Skeletal muscle cell (primary cell): ENCODE results near the gene LRRIQ4.
A peak's percentile ranks its signal among the peaks of the same experiment; 100 is the strongest.

Experiments used
- DNase-seq: peaks from one replicate; pipeline ENCODE4 v3.0.0-alpha.2; 2010; ENCODE audit warnings: low read depth
- H3K4me3 ChIP-seq: 2 replicates; pipeline ENCODE4 v1.5.1; 2011; ENCODE audit warnings: low read depth, mild to moderate bottlenecking, control low read depth, low read length, moderate library complexity

LRRIQ4 gene

DNA sequence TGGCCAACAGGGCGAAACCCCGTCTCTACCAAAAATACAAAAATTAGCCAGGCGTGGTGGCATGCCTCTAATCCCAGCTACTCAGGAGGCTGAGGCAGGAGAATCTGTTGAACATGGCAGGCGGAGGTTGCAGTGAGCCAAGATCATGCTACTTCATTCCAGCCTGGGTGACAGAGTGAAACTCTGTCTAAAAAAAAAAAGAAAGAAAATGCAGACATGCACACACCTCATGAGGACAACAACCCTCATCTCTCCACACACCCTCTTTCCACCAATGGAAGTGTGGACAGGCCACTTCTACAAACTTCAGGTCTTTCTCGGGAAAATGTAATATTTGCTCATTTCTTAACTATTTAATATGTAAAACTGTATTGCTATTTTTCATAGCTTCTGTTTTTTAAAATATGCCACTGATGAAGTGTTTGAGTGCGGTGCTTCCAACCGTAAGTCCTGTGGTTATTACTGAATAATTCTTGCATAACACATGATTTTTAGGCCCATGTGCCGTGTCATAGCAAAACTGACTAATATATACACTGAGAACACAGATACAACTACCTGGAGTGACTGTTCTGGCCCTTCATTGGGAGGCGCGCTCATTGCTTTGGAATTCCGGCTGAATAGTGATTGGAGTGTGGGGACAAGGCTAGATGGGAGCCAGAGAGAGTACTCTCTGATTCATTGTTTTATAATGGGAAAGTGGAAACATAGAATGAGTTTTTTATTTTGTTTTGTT is 34.0 kb downstream of the LRRIQ4 start:
- peak; percentile 34 for DNase-seq
- no peak overlapping the region for H3K4me3 ChIP-seq

DNA sequence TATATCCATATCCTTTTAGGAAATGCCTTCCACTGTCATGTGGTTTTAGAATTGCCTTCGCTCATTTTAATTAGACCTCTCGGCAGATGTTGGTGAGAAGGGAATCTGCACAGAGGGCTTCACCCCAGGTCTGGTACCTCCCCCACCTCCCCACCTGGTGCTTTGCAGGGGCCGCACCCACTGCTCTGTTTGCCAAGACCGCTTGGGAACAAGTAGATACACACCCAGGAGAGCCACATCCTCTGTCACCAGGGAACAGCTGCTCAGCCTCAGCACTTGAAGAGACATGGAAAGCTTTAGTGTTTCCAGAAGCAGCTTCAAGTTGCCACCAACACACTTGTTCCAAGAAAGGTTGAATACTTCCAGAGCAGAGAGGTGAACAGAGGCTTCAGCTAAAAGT is 35.2 kb downstream of the LRRIQ4 start:
- no peak overlapping the region for H3K4me3 ChIP-seq
- DNase-seq, result no peak

DNA sequence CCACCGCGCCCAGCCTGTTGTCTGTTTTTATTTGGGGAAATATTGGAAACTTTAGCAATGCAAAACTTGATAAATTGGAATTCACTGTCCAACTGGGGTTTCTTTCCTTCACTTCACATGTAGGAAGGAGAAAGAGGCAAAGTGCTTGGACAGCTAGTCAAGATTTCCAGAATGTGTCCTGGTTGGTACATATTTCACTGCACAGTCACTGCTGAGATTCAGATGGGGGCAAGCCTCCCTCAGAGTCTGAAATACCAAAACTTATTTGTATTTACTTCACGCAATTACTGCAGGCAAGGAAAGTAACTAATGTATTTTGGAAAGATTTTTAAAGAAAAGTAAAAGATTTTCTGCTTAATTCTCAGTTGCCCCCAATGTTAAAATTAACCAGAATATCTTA is 36.1 kb downstream of the LRRIQ4 start:
- no peak for DNase-seq
- no peak overlapping the region for H3K4me3 ChIP-seq

DNA sequence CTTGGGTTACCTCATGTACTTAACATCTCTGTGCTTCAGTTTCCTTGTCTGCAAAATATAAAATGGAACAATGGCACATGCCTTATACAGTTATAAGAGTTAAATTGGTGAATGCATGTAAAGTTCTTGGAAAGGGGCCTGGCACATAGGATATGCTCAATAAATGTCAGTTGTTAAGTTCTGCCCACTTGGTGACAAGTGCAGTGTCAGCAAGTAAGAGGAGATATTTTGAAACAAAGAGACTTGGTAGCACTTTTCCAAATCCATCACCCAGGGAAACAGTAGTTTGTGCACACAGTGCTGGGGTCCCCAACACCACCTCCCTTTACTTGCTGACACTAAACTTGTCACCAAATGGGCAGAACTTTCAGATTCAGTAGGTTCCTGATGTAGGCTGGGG is 37.9 kb downstream of the LRRIQ4 start:
- no peak overlapping the region for H3K4me3 ChIP-seq
- DNase-seq, result no peak

DNA sequence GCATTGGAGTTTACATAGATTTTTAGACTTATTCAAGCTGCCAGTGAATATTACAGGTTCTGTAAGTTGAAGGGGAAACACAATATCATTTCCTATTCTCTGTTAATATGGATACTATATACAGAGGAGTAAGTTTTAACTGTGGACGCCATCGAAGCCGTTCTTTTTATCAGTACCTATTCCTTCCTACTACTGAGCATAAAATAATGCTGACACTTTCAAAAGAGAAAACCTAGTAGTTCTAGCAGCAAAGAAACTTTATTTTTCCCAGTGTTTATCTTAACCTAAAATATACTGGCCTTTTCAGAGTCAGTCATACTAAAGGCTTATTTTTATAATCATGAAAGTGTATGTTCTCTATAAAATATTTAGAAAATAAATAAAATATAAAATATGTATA is 42.8 kb downstream of the LRRIQ4 start:
- no peak for DNase-seq
- H3K4me3 ChIP-seq, result no peak overlapping the region

DNA sequence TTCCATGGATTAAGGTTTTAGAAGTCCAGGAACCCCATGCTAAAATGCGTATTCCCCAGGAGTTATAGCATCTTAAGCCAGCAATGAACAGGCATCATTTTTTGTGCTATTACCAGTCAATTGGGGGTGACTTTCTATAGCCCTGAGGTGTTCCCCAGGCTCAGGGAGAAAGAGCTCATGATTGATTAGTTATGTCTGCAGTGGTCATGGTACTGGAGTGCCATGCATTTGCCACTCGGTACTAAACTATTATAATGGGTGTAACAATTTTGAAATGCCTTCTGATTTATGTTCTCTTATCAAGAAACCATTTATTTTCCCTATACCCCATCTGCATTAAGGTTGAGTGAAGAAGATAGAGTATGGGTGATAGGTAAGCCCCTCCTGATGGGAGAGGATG is 45.1 kb downstream of the LRRIQ4 start:
- H3K4me3 ChIP-seq, result no peak overlapping the region
- no peak for DNase-seq

DNA sequence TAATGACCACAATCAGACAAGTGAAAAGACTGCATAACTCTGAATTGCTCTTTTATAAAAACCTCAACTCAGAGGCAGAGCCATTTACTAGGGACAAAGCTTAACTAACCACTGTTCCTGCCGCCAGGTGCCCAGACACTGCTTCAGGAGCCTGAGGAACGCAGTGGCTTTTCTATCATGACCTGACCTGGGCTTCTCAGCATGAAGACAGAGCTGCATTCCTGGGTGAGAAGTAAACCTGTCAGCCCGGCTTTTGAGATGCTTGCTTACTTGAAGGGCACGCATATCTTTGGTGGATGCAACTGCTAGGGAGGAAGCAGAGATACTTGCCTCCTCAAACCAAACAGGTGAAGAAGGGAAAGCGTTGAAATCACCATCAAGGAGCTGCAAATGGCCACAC is 49.2 kb downstream of the LRRIQ4 start:
- DNase-seq, result no peak
- no peak overlapping the region for H3K4me3 ChIP-seq

DNA sequence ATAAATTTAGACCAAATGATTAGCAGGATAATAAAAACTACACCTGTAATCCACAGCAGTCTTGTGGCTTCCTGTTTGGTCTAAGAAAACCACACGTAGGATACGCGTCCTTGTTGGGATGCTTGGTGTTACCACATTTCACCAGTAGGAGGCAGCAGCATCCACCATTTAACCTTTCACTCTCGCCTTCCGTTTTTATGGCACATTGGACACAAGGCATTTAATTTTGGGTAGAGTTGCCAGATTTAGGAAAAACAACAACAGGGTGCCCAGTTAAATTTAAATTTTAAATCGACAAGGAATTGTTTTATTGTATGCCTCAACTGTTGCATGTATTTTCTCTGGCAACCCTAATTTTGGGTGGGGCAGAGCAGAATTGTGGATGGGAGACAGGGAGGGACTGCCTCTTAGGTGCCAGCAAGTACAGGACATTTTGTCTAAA is 50.8 kb downstream of the LRRIQ4 start:
- peak; percentile 12 for DNase-seq
- no peak overlapping the region for H3K4me3 ChIP-seq

DNA sequence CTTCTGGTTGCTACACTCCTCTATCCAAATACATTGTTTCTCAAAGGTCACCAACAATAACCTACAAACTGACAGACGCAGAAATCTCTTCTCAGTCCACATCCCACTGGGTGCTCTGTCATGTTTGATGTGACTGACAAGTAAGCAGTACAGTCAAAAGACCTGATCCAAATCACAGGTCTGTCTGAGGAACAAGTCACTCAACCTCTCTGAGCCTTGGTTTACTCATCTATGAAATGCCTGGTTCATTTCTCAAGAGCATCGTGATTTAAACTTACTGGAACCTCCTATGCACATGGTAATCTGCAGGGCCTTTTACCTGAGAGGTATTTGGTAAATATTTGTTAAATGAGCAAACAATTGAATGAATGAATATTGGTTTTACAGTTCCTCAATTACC is 51.6 kb downstream of the LRRIQ4 start:
- no peak overlapping the region for H3K4me3 ChIP-seq

DNA sequence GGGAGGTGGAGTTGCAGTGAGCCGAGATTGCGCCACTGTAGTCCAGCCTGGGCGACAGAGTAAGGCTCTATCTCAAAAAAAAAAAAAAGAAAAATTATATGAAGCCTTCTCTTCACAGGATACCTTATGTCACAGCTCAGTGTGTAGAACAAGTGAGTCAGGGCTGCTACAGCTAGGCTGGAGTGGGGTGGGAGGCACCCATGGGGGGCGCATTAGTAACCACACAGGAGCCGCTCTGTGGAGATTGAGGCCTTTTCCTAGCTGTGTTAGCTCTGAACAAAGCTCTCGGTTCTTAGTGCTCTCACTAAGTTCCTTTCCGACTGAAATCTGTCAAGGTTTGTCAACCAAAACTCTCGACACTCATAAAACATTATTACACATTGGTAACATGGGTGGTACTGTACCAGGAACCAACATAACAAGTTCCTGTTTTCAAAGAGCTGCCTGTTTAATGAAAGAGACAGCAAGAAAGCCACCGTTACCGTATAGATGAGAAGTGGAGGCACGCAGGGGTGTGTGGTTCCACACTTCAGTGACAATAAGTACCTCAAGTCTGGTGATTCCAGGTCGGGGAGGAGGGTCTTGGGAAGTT is 52.6 kb downstream of the LRRIQ4 start:
- DNase-seq, result no peak
- no peak overlapping the region for H3K4me3 ChIP-seq

More for the DNA sequence above, 51.6 kb downstream of the LRRIQ4 start:
- no peak for DNase-seq

DNA sequence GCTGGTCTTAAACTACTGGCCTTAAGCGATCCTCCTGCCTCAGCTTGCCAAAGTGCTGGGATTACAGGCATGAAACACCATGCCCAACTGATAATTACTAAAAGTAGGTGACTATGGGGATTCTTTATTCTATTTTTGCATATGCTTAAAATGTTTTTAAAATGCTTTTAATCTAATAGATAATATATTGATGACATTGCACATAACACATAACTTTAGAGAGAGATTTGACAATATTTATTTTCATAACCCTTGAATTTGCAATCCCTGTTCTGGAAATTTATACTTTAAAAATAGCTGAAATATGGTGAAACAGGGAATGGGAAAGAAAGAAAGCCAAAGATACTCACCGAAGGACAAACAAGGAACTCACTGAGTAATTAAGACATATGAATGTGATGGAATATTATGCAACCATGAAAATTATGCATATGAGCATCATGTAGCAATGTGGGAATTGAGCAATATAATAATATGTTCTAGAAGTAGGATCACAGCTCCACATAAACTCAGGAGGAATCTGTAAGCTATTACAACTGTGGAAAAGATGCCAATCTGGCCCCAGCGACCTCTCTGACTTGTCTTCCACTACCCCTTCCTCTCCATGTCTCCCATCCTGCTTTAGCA is 55.0 kb downstream of the LRRIQ4 start:
- no peak overlapping the region for H3K4me3 ChIP-seq
- DNase-seq, result no peak

DNA sequence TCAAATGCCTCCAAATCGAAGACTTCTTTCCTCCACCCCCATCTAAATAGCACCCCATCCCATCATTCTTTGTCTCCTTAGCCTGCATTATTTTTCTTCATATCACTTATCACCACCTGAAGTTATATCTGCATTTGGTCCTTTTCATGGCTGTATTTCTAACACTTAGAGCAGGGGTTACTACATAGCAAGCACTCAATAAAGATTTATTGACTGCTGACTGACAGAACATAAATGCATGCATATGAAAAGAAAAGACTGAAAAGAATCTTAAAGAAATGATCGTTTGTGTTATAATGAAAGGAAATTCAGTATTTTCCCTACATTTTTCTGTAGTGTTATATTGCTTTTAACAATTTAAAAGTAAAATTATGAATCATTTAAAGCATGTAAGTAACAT is 55.7 kb downstream of the LRRIQ4 start:
- H3K4me3 ChIP-seq, result no peak overlapping the region
- no peak for DNase-seq

DNA sequence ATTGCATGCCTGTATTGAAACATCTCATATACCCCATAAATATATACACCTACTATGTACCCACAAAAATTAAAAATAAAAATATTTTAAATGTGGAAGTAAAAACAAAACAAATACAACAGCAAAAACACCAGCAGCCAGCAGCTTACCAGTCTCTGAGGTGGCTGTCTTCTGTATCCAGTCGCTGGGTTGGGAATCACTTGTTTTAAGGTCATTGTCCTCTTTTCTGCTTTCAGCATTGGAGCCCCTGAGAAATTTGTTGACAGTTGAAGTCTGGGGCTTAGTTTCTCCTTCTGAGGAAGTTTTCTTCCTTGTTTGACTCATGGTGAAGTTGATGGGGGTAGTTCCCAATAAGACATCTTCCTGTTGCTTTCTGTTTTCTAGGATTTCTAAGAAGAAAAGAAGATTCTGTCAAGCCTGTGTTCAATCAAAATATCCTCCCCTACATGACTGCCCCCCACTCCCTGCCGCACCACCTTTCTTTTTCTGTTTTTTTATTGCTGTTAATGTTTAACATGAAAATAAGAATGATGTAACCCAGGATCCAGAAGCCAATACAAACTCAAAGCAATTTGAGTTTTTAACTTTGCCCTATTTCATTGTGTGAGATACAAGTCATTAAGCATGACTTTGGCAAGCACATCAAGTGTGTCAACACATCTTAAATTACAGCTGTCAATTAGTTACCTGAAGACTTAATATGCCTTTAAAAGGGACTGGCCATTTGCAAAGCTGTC is 57.0 kb downstream of the LRRIQ4 start, which contains the start of gene LRRC31:
LRRC31 (minus strand) TSS at position 452 of the 737 bp plus-strand sequence; CDS start at position 324, 128 bp downstream.
- DNase-seq, result no peak
- H3K4me3 ChIP-seq, result no peak within 1 kb of the TSS

DNA sequence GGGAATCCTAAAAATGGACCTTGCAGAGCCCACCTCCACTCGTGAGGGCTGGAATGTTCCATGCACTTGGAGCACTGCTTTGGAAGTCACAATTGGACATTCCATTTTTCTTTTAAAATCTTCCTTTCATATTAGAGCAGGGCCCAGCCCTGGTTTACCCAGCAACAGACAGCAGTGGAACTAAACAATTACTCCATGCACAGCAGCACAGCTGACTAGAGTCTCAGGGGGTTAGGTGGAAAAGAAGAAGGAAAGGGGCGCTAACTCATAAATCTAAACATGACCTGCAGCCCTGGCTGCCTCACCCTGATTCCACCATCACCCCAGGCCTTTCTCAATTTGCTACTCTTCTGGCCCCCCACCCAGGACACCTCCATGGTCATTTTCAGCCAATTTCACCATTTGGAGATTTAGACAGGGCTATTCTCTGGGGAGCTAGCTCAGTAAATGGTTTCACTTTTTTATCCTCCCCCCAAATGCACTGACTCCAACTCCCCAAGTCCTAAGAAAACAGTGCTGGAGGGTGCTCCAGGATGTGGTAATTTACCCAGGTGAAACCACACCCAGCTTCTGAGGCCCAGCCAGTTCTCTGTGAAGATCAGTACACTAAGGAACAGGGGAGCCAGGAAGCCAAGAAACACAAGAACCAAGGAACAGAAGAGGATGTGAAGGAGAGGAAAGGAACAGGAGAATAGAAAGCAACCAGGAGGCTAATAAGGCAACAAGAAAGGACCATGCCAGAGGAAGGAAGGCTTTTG is 58.6 kb downstream of the LRRIQ4 start:
- H3K4me3 ChIP-seq, result no peak overlapping the region
- DNase-seq, result no peak

DNA sequence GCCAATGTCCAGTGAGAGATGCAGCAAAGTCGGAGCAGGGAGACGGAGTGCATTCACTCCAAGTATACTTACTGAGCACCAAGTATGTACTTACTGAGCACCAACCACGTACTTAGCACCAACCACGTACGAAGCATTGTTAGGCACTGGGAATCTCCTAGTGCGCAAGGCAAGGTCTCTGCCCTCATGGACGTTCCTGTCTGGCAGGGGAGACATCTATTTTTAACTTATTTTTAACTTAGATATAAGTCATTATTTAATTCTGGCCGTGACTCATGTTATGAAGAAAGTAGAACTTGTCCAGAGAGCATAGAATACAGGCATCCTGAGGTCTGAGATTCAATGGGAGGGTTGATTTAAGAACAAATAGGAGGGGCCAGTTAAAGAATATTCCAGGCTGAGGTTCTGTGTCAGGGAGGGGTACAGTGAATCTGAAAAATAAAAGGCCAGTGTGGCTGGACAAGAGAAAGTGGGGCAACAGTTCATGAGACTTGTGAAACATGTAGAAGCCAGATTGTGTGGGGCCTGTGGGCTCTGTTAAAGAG is 66.4 kb downstream of the LRRIQ4 start:
- no peak overlapping the region for H3K4me3 ChIP-seq
- DNase-seq, result no peak

DNA sequence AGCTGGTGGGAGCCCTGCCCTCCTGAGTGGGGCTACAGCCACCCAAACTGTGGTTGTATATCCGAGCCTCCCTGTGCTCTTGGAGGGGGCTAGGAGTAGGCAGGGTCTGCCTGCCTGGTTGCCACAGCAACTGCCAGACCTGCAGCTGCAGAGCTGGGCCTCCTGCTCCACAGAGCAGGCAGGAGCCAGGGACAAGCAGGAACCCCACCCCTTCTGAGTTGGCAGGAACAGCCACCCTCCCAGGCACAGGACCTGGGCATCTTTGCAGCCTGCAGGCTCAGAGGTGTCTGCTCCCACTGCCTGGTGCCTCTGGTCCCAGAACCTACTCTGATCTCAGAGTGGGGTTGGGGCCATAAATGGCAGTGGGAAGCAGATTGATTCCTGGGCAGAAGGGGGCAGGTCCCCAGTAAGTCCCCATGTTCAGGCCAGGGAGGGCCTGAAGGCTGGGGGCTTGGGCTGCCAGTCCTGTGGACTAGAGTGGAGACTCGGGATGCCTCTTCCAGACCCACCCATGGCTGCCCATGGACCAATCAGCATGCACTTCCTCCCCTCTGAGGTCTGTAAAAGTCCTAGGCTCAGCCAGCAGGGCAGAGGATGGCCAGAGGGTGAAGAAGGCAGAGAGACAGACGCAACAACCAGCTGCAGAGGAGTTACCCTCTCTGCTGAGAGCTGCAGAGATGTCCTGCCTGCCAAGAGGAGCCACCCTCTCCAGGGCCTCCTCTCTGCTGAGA is 67.3 kb downstream of the LRRIQ4 start:
- DNase-seq, result no peak

DNA sequence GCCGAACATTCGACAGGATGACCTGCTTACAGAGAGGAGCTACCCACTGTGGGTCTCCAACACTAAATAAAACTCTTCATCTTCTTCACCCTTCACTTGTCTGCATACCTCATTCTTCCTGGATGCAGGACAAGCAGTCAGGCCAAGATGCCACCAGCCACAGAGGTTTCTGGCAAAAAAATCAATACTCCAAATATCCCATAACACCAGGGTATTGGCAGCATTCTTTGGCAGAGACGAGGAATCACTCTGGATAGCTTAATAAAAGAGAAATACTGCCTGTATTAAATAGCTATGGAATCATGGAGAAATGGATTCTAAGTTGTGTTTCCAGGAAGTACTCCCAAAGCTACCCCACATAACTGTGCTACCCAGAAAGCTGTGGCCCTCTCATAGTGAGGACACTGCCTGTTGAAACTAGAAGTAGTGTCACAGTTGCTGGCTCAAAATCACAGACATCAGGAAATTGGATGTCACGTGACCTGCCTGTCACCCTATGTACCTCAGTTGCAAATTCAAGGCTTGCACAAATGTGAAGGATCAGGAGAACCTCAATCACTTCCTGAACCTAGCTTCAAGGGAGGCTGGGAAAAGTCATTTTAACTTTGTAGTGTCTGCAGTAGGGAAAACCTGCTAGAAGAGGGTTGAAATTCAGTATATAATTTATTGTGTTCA is 68.0 kb downstream of the LRRIQ4 start:
- DNase-seq, result no peak
- H3K4me3 ChIP-seq, result no peak overlapping the region

More for the DNA sequence above, 67.3 kb downstream of the LRRIQ4 start:
- no peak overlapping the region for H3K4me3 ChIP-seq

DNA sequence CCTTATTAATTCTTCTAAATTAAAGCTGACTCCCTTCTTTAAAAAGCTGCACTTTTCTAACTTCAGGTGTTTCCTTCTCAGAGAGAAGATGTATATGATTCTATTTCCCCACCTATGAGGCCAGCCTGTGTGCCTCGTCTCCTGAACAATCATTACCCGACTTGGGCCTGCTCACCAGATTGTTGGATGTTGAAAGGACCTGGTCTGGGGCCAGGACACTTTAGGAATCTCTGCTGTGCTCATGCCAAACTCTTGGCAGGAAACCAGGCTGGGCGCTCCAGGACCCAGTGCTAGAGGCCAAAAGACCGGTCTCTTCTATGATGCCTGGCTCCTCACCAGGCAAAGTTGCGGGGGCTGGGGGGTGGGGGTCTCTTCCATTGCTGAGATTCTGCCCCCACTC is 74.0 kb downstream of the LRRIQ4 start:
- DNase-seq, result peak; percentile 9
- no peak overlapping the region for H3K4me3 ChIP-seq
